Lower leg skin (tissue), 4 donors: ENCODE results near the gene CELF1. TPM values are rescaled to one million over a fixed set of nuclear protein-coding genes. Genes with fewer than 3 reads are reported as not detected.

Experiments used
- DNase-seq, 2 donors: peaks; one replicate each; pipeline ENCODE4 v3.0.0-alpha.2; 2019; ENCODE audit warnings: low spot score in 2 of 2
- H3K4me3 ChIP-seq: fragments of 200-600 bp; sonication (generic); 2 replicates; pipeline ENCODE4 v1.5.1; 2017; ENCODE audit warnings: mild to moderate bottlenecking, low read depth; ENCODE audit not compliant: poor library complexity, severe bottlenecking
- POLR2A ChIP-seq, 2 donors: fragments of 450-650 bp; IDR thresholded peaks; one replicate each; pipeline ENCODE4 v1.6.1; 2016 to 2017; ENCODE audit warnings: antibody characterized with exemption in 2 of 2, mild to moderate bottlenecking in 1 of 2, moderate library complexity in 1 of 2
- WGBS, 2 donors: methylation state at CpG; one replicate each; pipeline ENCODE4 v1.1.5; 2018; 5-methylcytosine and 5-hydroxymethylcytosine counted together
- intact Hi-C: fragments of 100-400 bp; cut with DNase I; formaldehyde crosslinking; loops from one replicate; pipeline ENCODE4 v1.15.0; 2023; ENCODE audit warnings: low total_unique reads
- total RNA-seq, 4 donors: library from RNA; depleted of rRNA; stranded (reverse); fragments of >200 nt; gene quantifications; one replicate each; pipeline ENCODE4 v1.1.0, GENCODE V29; 2016
- TF ChIP-seq, protein P1 (sequence below), 3 donors: fragments of 450-650 bp; IDR thresholded peaks; one replicate each; pipeline ENCODE4 v1.5.1; 2016; ENCODE audit warnings: antibody characterized with exemption in 3 of 3, mild to moderate bottlenecking in 3 of 3, moderate library complexity in 2 of 3

Gene CELF1
- 10 to 100 TPM; 58.1 to 87.1 (median 78.5) TPM for total RNA-seq

DNA sequence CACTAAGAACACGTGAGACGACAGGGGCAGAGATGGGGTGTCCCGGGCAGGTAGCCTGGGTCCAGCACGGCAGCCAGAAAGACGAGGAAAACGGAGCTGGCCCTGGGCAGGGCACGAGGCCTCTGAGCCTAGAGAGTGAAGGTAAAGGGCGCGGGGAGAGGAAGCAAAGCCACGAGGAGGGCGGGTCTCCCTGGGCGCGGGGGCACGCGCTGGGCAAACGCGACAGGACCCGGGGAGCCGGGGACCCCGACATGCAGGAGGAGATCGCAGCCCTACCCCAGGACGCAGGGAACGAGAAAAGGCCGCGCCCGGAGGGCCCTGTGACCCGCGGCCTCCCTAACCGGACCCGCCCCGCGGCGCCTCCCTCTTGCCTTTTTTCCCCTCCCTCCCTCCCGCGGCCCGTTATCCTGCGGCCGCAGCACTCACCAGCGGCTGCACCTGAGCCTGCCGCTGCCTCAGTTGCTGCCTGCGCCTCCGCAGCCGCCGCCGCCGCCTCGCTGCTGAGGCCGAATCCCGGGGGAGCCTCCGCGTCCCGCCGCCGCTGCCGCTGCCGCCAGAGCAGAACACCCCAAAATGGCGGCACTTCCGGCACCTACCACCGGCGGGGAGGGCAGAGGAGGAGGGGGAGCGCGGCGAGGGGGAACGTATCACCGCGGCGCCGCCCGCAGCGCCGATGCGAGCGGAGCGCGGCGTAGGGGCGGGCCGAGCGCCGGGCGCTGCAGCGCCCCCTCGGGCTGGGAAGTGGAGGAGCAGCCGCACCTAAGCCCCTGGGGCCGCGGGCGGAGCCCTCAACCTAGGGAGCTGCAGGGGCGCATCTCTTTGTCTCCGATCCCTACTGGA, at the start of gene CELF1:
Gene CELF1 (minus strand): TSS at position 567 of the 840 bp plus-strand sequence. CDS start 53,609 bp downstream, outside the sequence.
- peak; percentile 86 to 98 for DNase-seq
- 1% methylated on average over 39 to 76 of the region's 89 CpGs for WGBS, 2 donors
- H3K4me3 ChIP-seq, result peak within 1 kb of the TSS; percentile 72
- intact Hi-C loops, result no loop called here
- no peak for TF ChIP-seq POLR2A (IDR thresholded peaks at IDR 0.05)
- TF ChIP-seq, protein P1, sequence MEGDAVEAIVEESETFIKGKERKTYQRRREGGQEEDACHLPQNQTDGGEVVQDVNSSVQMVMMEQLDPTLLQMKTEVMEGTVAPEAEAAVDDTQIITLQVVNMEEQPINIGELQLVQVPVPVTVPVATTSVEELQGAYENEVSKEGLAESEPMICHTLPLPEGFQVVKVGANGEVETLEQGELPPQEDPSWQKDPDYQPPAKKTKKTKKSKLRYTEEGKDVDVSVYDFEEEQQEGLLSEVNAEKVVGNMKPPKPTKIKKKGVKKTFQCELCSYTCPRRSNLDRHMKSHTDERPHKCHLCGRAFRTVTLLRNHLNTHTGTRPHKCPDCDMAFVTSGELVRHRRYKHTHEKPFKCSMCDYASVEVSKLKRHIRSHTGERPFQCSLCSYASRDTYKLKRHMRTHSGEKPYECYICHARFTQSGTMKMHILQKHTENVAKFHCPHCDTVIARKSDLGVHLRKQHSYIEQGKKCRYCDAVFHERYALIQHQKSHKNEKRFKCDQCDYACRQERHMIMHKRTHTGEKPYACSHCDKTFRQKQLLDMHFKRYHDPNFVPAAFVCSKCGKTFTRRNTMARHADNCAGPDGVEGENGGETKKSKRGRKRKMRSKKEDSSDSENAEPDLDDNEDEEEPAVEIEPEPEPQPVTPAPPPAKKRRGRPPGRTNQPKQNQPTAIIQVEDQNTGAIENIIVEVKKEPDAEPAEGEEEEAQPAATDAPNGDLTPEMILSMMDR (IDR thresholded peaks at IDR 0.05), result peak in 1 of 3 donors; percentile 50

DNA sequence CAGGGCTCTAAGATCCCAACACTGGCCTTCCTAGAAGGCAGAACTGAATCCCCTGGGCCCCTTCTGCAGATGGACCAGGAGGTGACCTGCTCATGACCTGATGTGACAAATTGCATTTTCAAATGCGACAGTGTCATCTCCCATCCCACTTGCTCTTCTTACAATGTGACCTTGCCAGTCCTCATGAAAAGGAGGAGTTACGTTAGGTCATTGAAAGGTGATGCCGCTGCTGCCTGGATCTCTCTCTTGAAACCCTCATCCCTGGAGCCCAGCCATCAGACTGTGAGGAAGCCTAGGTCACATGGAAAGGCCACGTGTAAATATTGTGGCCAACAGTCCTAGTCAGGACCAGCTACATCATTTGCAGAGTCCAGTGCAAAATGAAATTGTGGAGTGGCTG, 47.0 kb upstream of the CELF1 start:
- no peak for DNase-seq
- no peak overlapping the region for H3K4me3 ChIP-seq
- TF ChIP-seq, protein P1 (IDR thresholded peaks at IDR 0.05), result no peak
- no peak for TF ChIP-seq POLR2A (IDR thresholded peaks at IDR 0.05)
- intact Hi-C loops, result no loop called here
- WGBS, 2 donors, result 71 to 72% methylated on average over 4 of the region's 4 CpGs

DNA sequence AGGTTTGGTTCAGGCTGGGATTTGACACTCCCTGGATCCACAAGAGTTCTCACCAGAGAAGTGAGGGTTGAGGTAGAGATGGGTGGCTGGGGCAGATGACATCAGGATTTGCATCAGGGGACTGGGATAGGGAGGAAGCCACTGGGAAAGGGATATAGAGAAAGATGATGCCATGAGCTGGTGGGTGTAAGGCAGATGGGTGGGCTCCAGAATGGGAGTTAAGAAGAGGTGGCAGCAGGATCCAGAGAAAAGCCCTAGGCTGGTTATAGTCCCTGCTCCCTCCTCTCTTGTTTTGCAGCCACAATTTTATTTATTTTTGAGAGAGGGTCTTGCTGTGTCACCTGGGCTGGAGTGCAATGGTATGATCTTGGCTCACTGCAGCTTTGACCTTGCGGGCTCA, 43.0 kb upstream of the CELF1 start:
- no peak overlapping the region for H3K4me3 ChIP-seq
- no peak for TF ChIP-seq POLR2A (IDR thresholded peaks at IDR 0.05)
- TF ChIP-seq, protein P1 (IDR thresholded peaks at IDR 0.05), result no peak
- DNase-seq, result no peak
- intact Hi-C loops, result no loop called here
- 96% methylated on average over 1 of the region's 1 CpG for WGBS, 2 donors

GRCh38 chr11:47595029-47595428, 42.1 kb upstream of the CELF1 start:
- no peak for DNase-seq

DNA sequence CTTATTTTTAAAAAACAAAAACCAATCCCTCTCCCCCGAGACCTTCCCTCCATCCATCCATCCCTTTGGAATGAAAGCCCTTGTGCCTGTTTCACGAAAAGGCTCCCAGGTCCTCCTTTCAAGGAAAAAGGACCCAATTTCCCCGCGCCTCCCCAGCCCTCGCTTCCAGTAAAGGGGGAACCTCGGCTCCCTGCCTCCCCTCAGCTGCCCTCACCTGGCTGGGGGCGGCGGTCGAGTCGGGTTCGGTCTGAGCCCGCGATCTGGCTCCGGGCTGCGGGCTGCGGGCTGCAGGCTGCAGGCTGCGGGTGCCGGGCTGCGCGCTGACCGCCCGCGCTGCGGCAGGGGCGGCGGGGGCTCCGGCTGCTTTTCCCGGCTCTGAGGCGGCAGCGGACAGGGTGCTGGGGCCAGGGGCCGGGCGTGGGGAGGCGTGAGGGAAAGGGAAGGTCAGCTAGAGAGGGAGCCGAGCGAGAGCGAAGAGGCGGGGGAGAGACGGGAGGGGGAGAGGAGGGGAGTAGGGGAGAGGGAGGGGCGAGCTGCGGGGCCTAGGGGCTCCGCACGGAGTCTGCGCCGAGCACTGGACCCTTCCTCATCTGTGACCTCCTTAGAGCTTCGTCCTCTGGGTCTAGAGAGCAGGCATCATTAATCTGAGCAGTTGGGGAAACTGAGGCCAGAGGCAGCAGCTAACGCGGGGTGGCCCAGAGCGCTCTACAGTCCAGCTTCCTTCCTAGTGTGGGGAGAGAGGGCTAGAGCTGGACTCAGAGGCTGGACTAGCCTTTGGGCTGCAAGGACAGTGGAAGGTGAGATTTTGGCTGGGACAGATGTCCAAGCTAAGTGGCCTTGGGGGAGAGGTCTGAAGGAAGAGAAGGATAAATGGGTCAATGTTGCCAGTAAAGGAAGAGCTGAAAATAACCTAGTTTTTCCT, 41.3 kb upstream of the CELF1 start, which contains the start of gene C1QTNF4:
Gene C1QTNF4 (minus strand): TSS at position 478 of the 922 bp plus-strand sequence. CDS start 3,601 bp downstream, outside the sequence.
- peak within 1 kb of the TSS; percentile 8 for H3K4me3 ChIP-seq
- DNase-seq, result no peak
- 7% methylated on average over 24 to 44 of the region's 48 CpGs for WGBS, 2 donors
- intact Hi-C loops, result no loop called here
- no peak for TF ChIP-seq POLR2A (IDR thresholded peaks at IDR 0.05)

More at GRCh38 chr11:47595029-47595428, 42.1 kb upstream of the CELF1 start:
- intact Hi-C loops, result no loop called here
- 74 to 77% methylated on average over 7 of the region's 7 CpGs for WGBS, 2 donors
- TF ChIP-seq, protein P1 (IDR thresholded peaks at IDR 0.05), result no peak
- TF ChIP-seq POLR2A (IDR thresholded peaks at IDR 0.05), result no peak
- H3K4me3 ChIP-seq, result no peak overlapping the region
